Measurements from ENCODE around the gene TGFBR2.

TGFBR2 gene

GRCh38 chr3:30648670-30649357 lies 42.4 kb downstream of the TGFBR2 start:
- H3K27ac Mint-ChIP-seq, result peak overlapping the region; percentile 20
- no peak for DNase-seq
- H3K27me3 Mint-ChIP-seq (ENCODE audit: low read depth, poor library complexity), result no peaks in the 10 kb centered on the region
- no peak overlapping the region for H3K4me3 Mint-ChIP-seq
- peaks cover 4% of the 10 kb centered on the region for H3K4me1 Mint-ChIP-seq
- no peak for TF ChIP-seq CTCF (IDR thresholded peaks at IDR 0.05)
- H3K36me3 Mint-ChIP-seq (ENCODE audit: low read depth), result peaks cover 59% of the 10 kb centered on the region
- H3K9me3 Mint-ChIP-seq, result no peaks in the 10 kb centered on the region

GRCh38 chr3:30649572-30650318 lies 43.3 kb downstream of the TGFBR2 start:
- Mint-ChIP-seq H3K9me3 (no peaks in the 10 kb centered on the region), H3K4me1 (peaks cover 12% of the 10 kb centered on the region), H3K36me3 (ENCODE audit: low read depth) (peaks cover 60% of the 10 kb centered on the region), H3K4me3 (no peak overlapping the region), H3K27ac (no peak overlapping the region), H3K27me3 (ENCODE audit: low read depth, poor library complexity) (no peaks in the 10 kb centered on the region)
- TF ChIP-seq CTCF (IDR thresholded peaks at IDR 0.05), result no peak
- no peak for DNase-seq

GRCh38 chr3:30650348-30650995 lies 44.1 kb downstream of the TGFBR2 start:
- Mint-ChIP-seq H3K9me3 (no peaks in the 10 kb centered on the region), H3K4me1 (peaks cover 12% of the 10 kb centered on the region), H3K4me3 (no peak overlapping the region), H3K27ac (no peak overlapping the region), H3K36me3 (ENCODE audit: low read depth) (peaks cover 58% of the 10 kb centered on the region), H3K27me3 (ENCODE audit: low read depth, poor library complexity) (no peaks in the 10 kb centered on the region)
- no peak for TF ChIP-seq CTCF (IDR thresholded peaks at IDR 0.05)
- no peak for DNase-seq

- DNase-seq, result no peak
- Mint-ChIP-seq H3K27ac (no peak overlapping the region), H3K27me3 (ENCODE audit: low read depth, poor library complexity) (no peaks in the 10 kb centered on the region), H3K4me1 (peaks cover 19% of the 10 kb centered on the region), H3K4me3 (no peak overlapping the region), H3K9me3 (no peaks in the 10 kb centered on the region), H3K36me3 (ENCODE audit: low read depth) (peaks cover 56% of the 10 kb centered on the region)
- no peak for TF ChIP-seq CTCF (IDR thresholded peaks at IDR 0.05)
These were observed 47.9 kb downstream of the TGFBR2 start for GRCh38 chr3:30654269-30654668.

- no peak for TF ChIP-seq CTCF (IDR thresholded peaks at IDR 0.05)
- H3K9me3 Mint-ChIP-seq, result no peaks in the 10 kb centered on the region
- H3K27me3 Mint-ChIP-seq (ENCODE audit: low read depth, poor library complexity), result no peaks in the 10 kb centered on the region
- H3K36me3 Mint-ChIP-seq (ENCODE audit: low read depth), result peaks cover 52% of the 10 kb centered on the region
- no peak overlapping the region for H3K4me3 Mint-ChIP-seq
- H3K4me1 Mint-ChIP-seq, result peaks cover 23% of the 10 kb centered on the region
- DNase-seq, result no peak
- H3K27ac Mint-ChIP-seq, result no peak overlapping the region
These were observed 48.9 kb downstream of the TGFBR2 start for GRCh38 chr3:30655187-30655812.

All from nephron progenitor cell (in vitro differentiated cells).